T-cell (primary cell): ENCODE results near the gene KANSL1. TPM values are rescaled to one million over a fixed set of nuclear protein-coding genes. Genes with fewer than 3 reads are reported as not detected.
"Not testable (repeated sequence)": the region's sequence is repeated elsewhere in the genome, so short reads cannot be mapped to it uniquely, and the experiment has no call there.

Experiments used
- ATAC-seq, 4 experiments: fragments of 200-7000 bp in 3 of 4; fragments of 150-1000 bp in 1 of 4; cut with Tn5 transposase; replicated peaks in 1 of 4; 1 replicate in 3 of 4; 2 replicates in 1 of 4; pipeline ENCODE4 v1.10.0; 2021; ENCODE audit warnings: moderate library complexity in 3 of 4, mild to moderate bottlenecking in 2 of 4, moderate number of reproducible peaks in 1 of 4
- CTCF ChIA-PET, 2 donors: fragments of 300-600 bp; sonication (Branson Sonifier 250); formaldehyde crosslinking; loops; one replicate each; lab custom pipeline; 2022; ENCODE audit warnings: antibody characterized with exemption in 2 of 2; lab: Charles Lee
- POLR2A ChIA-PET, 2 donors: fragments of 300-600 bp; sonication (Branson Sonifier 250); formaldehyde crosslinking; loops; one replicate each; lab custom pipeline; 2022; ENCODE audit warnings: antibody characterized with exemption in 2 of 2; lab: Charles Lee
- DNase-seq, 35 experiments: peaks; one replicate each; pipeline versions ENCODE4 v3.0.0 to v3.0.0-alpha.2; 2013 to 2023
- H3K27ac ChIP-seq: one replicate; pipeline ENCODE4 v1.5.1; 2013; ENCODE audit warnings: low read length
- H3K27me3 ChIP-seq, 2 experiments: replicated peaks in 1 of 2; 1 replicate in 1 of 2; 2 replicates in 1 of 2; pipeline versions ENCODE4 v1.6.1 to v1.7.0; 2013; ENCODE audit warnings: low read length in 1 of 2, mixed read lengths in 1 of 2; ENCODE audit not compliant: control insufficient read depth in 2 of 2, insufficient read depth in 2 of 2; ENCODE audit errors: extremely low read depth in 1 of 2
- H3K36me3 ChIP-seq, 2 donors: 1 replicate in 1 of 2; 2 replicates in 1 of 2; pipeline versions ENCODE4 v1.6.1 to v1.7.0; 2013; ENCODE audit warnings: low read length in 1 of 2; ENCODE audit not compliant: control insufficient read depth in 2 of 2, insufficient read depth in 1 of 2; ENCODE audit errors: extremely low read depth in 1 of 2
- H3K4me1 ChIP-seq, 2 experiments: 1 replicate in 1 of 2; 2 replicates in 1 of 2; pipeline versions ENCODE4 v1.6.1 to v1.7.0; 2013; ENCODE audit warnings: low read length in 2 of 2, mixed read lengths in 1 of 2; ENCODE audit not compliant: insufficient read depth in 2 of 2, control insufficient read depth in 1 of 2; ENCODE audit errors: extremely low read depth in 1 of 2
- H3K4me3 ChIP-seq, 2 donors: 1 replicate in 1 of 2; 2 replicates in 1 of 2; pipeline versions ENCODE4 v1.5.1 to v1.7.0; 2013; ENCODE audit warnings: mild to moderate bottlenecking in 2 of 2, low read length in 1 of 2, moderate library complexity in 1 of 2; ENCODE audit not compliant: control insufficient read depth in 1 of 2; ENCODE audit errors: extremely low read depth in 1 of 2
- H3K9me3 ChIP-seq: 2 replicates; pipeline ENCODE4 v1.7.0; 2013
- H3K27ac Mint-ChIP-seq, 2 donors: one replicate each; pipeline ENCODE4 v1.8.0; 2020 to 2021; ENCODE audit warnings: mild to moderate bottlenecking in 2 of 2, mixed read lengths in 2 of 2
- H3K27me3 Mint-ChIP-seq, 2 donors: one replicate each; pipeline ENCODE4 v1.8.0; 2021 to 2022; ENCODE audit warnings: mixed read lengths in 2 of 2
- H3K36me3 Mint-ChIP-seq: one replicate; pipeline ENCODE4 v1.8.0; 2021; ENCODE audit warnings: mixed read lengths
- H3K4me1 Mint-ChIP-seq, 3 donors: one replicate each; pipeline ENCODE4 v1.8.0; 2020 to 2022; ENCODE audit warnings: mixed read lengths in 3 of 3, mild to moderate bottlenecking in 1 of 3
- H3K4me3 Mint-ChIP-seq, 3 donors: one replicate each; pipeline ENCODE4 v1.8.0; 2020 to 2022; ENCODE audit warnings: mild to moderate bottlenecking in 3 of 3, mixed read lengths in 3 of 3, moderate library complexity in 3 of 3
- H3K9me3 Mint-ChIP-seq, 3 donors: one replicate each; pipeline ENCODE4 v1.8.0; 2020 to 2022; ENCODE audit warnings: mixed read lengths in 3 of 3
- WGBS: methylation state at CpG from one replicate; pipeline ENCODE4 v1.1.5; 2013; ENCODE audit warnings: missing lambda C conversion rate; ENCODE audit not compliant: insufficient coverage; 5-methylcytosine and 5-hydroxymethylcytosine counted together
- total RNA-seq, 35 experiments: library from RNA in 6 of 35; stranded (reverse) in 6 of 35; fragments of 120-200 nt in 1 of 35; gene quantifications; one replicate each; pipeline versions ENCODE4 v1.2.1 to v1.2.4 and lab custom pipeline; 2013 to 2026

KANSL1 gene
- total RNA-seq, 5 donors from 2014 or later (not counting 1 experiment from before 2014, with no cell fraction given), result 113 to 301 (median 160) TPM

DNA sequence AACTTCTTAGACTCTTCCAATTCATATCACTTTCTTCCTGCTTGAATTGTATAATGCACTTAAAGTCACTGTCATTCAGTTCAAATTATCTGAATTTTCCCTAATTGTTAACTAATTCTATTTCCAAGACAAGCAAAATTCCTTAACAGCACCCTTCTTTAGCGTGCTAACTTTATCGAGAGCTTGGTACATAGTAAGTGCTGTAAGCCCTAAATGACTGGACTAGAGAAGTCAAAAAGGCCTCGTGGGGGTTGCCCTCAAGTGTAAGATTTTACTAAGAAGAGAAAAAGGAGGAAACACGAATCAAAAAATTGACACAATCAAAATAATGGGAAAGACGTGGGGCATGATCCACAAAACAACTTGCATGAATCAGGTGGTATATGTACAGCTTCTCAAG lies 11.3 kb downstream of the KANSL1 start:
- no peaks in the 10 kb centered on the region for H3K9me3 Mint-ChIP-seq
- ChIA-PET POLR2A (interaction anchor here in 1 of 2 donors (0.6 to 0.8 kb wide), 2 partner anchors 14 to 35 kb away, joined by 6 to 9 read pairs; no protein-coding TSS in a partner anchor), CTCF (interaction anchor here in 1 of 2 donors (0.5 to 1.2 kb wide), 5 partner anchors 18 to 92 kb away, joined by 3 to 4 read pairs (median 3); no protein-coding TSS in a partner anchor)
- H3K27ac Mint-ChIP-seq, result peak overlapping the region in 1 of 2 donors; percentile 35
- DNase-seq, result no peak
- Histone ChIP-seq H3K27me3 (no peaks in the 10 kb centered on the region), H3K4me3 (no peak overlapping the region), H3K27ac (no peak overlapping the region), H3K9me3 (no peaks in the 10 kb centered on the region), H3K4me1 (peaks cover 63 to 77% of the 10 kb centered on the region in 2 experiments), H3K36me3 (peaks cover 0 to 4% of the 10 kb centered on the region in 2 donors)
- peak overlapping the region in 2 of 3 donors; percentile 10 to 96 for H3K4me3 Mint-ChIP-seq
- no peak for ATAC-seq
- H3K4me1 Mint-ChIP-seq, result peaks cover 94 to 99% (median 97%) of the 10 kb centered on the region in 3 donors
- peaks cover 10% of the 10 kb centered on the region for H3K36me3 Mint-ChIP-seq
- H3K27me3 Mint-ChIP-seq, result no peaks in the 10 kb centered on the region
- WGBS, result 57% methylated on average over 1 of the region's 5 CpGs

DNA sequence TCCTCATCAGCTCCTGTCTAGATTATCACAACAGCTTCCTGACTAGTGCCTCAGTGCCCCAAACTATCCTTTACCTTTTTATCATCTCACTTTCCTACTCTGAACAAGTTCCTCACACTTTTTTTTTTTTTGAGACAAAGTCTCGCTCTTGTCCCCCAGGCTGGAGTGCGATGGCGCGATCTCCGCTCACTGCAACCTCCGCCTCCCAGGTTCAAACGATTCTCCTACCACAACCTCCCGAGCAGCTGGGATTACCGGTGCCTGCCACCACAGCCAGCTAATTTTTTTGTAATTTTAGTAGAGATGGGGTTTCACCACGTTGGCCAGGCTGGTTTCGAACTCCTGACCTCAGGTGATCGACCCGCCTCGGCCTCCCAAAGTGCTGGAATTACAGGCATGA lies 11.9 kb downstream of the KANSL1 start:
- peaks cover 10% of the 10 kb centered on the region for H3K36me3 Mint-ChIP-seq
- H3K27me3 ChIP-seq, H3K4me3 ChIP-seq, H3K36me3 ChIP-seq, H3K9me3 Mint-ChIP-seq, ATAC-seq, H3K27me3 Mint-ChIP-seq, DNase-seq, H3K27ac ChIP-seq, H3K9me3 ChIP-seq: not testable (repeated sequence)
- H3K4me1 Mint-ChIP-seq, result peaks cover 94 to 99% (median 97%) of the 10 kb centered on the region in 3 donors
- H3K4me1 ChIP-seq, result peaks cover 60 to 74% of the 10 kb centered on the region in 2 experiments
- CTCF ChIA-PET, result interaction anchor here (0.8 to 1.3 kb wide), 6 partner anchors 12 to 137 kb away, joined by 3 to 8 read pairs (median 4); partner anchors contain the start of gene KANSL1 (in 1 of the 2)
- peak overlapping the region in 2 of 3 donors; percentile 10 to 96 for H3K4me3 Mint-ChIP-seq
- 83% methylated on average over 4 of the region's 14 CpGs for WGBS
- POLR2A ChIA-PET, result interaction anchor here in 1 of 2 donors (0.6 to 1.3 kb wide), 2 partner anchors 22 to 584 kb away, joined by 4 to 6 read pairs; no protein-coding TSS in a partner anchor
- peak overlapping the region; percentile 8 to 35 for H3K27ac Mint-ChIP-seq

DNA sequence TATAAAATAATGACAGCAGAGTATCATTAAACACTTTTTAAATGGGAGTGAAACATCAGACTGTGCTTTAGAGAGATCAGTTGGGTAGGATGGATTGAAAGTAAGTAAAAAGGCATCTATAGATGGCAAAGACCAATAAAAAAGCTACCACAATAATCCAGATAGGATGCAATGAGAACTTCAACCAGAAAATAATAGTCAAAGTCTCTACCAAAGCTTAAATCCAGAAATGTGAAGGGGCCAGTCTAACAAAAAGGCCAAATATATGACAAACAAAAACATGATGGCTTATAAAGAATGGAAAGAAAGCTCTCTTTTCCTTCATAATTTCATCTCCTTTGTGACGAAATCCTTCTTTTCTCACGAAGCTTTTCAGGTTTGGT lies 12.3 kb downstream of the KANSL1 start:
- Mint-ChIP-seq H3K4me1 (peaks cover 94 to 99% (median 97%) of the 10 kb centered on the region in 3 donors), H3K9me3 (no peaks in the 10 kb centered on the region), H3K4me3 (peak overlapping the region in 1 of 3 donors; percentile 96), H3K27me3 (no peaks in the 10 kb centered on the region), H3K36me3 (peaks cover 10% of the 10 kb centered on the region), H3K27ac (no peak overlapping the region)
- Histone ChIP-seq H3K4me1 (peaks cover 57 to 72% of the 10 kb centered on the region in 2 experiments), H3K27me3 (no peaks in the 10 kb centered on the region), H3K36me3 (peaks cover 0 to 4% of the 10 kb centered on the region in 2 donors), H3K27ac (no peak overlapping the region), H3K4me3 (no peak overlapping the region), H3K9me3 (no peaks in the 10 kb centered on the region)
- DNase-seq (no peak), ATAC-seq (no peak)
- CTCF ChIA-PET, result interaction anchor here (0.8 to 1.3 kb wide), 5 partner anchors 11 to 137 kb away, joined by 3 to 8 read pairs (median 5); partner anchors contain the start of gene KANSL1 (in 1 of the 2)
- POLR2A ChIA-PET, result interaction anchor here in 1 of 2 donors (0.6 to 1.3 kb wide), 2 partner anchors 22 to 584 kb away, joined by 4 to 6 read pairs; no protein-coding TSS in a partner anchor
- 75% methylated on average over 2 of the region's 2 CpGs for WGBS

DNA sequence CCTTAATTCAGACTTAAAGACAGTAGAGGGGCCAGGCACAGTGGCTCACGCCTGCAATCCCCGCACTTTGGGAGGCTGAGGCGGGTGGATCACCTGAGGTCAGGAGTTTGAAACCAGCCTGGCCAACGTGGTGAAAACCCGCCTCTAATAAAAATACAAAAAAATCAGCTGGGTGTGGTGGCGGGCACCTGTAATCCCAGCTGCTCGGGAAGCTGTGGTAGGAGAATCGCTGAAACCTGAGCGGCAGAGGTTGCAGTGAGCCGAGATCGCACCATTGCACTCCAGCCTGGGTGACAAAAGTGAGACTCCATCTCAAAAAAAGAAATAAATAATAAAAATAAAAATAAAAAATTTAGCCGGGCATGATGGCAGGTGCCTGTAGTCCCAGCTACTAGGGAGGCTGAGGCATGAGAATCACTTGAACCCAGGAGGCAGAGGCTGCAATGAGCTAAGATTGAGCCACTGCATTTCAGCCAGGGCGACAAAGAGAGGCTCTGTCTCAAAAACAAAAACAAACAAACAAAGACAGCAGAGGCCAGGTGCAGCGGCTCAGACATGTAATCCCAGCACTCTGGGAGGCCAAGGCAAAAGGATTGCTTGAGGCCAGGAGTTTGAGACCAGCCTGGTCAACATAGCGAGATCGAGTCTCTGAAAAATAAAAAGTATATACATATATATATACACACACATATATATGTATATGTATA lies 12.9 kb downstream of the KANSL1 start:
- not testable (repeated sequence) for ATAC-seq, H3K36me3 ChIP-seq, H3K9me3 Mint-ChIP-seq, H3K27me3 Mint-ChIP-seq, DNase-seq, H3K27me3 ChIP-seq, H3K9me3 ChIP-seq, H3K27ac ChIP-seq, H3K4me3 ChIP-seq
- peaks cover 55 to 69% of the 10 kb centered on the region in 2 experiments for H3K4me1 ChIP-seq
- peaks cover 94 to 99% (median 97%) of the 10 kb centered on the region in 3 donors for H3K4me1 Mint-ChIP-seq
- peak overlapping the region in 1 of 2 donors; percentile 5 for H3K27ac Mint-ChIP-seq
- 96% methylated on average over 4 of the region's 16 CpGs for WGBS
- H3K4me3 Mint-ChIP-seq, result peak overlapping the region in 1 of 3 donors; percentile 71
- POLR2A ChIA-PET, result interaction anchor here in 1 of 2 donors (1.3 kb wide), 1 partner anchor 21 kb away, joined by 4 read pairs; no protein-coding TSS in a partner anchor
- CTCF ChIA-PET, result interaction anchor here (0.8 to 3.3 kb wide), 6 partner anchors 11 to 136 kb away, joined by 3 to 14 read pairs (median 5); partner anchors contain the start of gene KANSL1 (in 1 of the 2)
- peaks cover 10% of the 10 kb centered on the region for H3K36me3 Mint-ChIP-seq

DNA sequence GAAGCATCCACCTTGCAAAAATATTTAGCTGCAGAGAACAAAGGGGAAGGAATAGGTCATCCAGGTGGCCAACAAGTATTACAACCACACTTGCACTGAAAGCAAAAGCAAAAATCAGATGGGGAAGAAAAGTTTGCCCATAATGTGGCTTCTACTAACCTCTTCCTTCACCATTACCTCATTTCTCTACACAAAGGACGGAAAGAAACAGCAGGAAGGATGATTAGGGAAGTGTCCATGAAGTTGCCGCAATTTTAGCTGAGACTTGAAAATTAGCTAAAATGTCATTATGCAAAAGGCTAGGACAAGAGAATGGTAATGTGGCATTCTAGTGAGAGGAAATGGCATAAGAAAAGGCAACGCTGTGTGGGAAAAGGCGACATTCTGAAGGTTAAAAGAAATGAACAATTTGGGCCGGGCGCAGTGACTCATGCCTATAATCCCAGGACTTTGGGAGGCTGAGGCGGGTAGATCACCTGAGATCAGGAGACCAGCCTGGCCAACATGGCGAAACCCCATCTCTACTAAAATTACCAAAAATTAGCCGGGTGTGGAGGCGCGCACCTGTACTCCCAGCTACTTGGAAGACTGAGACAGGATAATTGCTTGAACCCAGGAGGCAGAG lies 13.7 kb downstream of the KANSL1 start:
- no peaks in the 10 kb centered on the region for H3K9me3 ChIP-seq
- no peak overlapping the region for H3K4me3 ChIP-seq
- H3K4me3 Mint-ChIP-seq, result peak overlapping the region; percentile 38 to 71 (median 45)
- no peaks in the 10 kb centered on the region for H3K27me3 ChIP-seq
- 20% methylated on average over 1 of the region's 11 CpGs for WGBS
- peaks cover 91 to 95% (median 94%) of the 10 kb centered on the region in 3 donors for H3K4me1 Mint-ChIP-seq
- no peaks in the 10 kb centered on the region for H3K9me3 Mint-ChIP-seq
- CTCF ChIA-PET, result interaction anchor here (0.6 to 3.3 kb wide), 6 partner anchors 14 to 116 kb away, joined by 3 to 14 read pairs (median 5); partner anchors contain the start of gene KANSL1 (in 2 of the 2)
- H3K4me1 ChIP-seq, result peaks cover 55 to 66% of the 10 kb centered on the region in 2 experiments
- no peaks in the 10 kb centered on the region for H3K27me3 Mint-ChIP-seq
- H3K36me3 Mint-ChIP-seq, result peaks cover 10% of the 10 kb centered on the region
- no peak overlapping the region for H3K27ac ChIP-seq
- peak overlapping the region; percentile 48 to 73 for H3K27ac Mint-ChIP-seq
- DNase-seq (no peak), ATAC-seq (peak in 1 of 4 experiments; percentile 56)
- H3K36me3 ChIP-seq, result peaks cover 0 to 4% of the 10 kb centered on the region in 2 donors
- POLR2A ChIA-PET, result no interaction called here
